8988T (cell line): Measurements from ENCODE around the gene LYSMD2.

ENCODE experiments used
- DNase-seq: peaks from one replicate; pipeline ENCODE4 v3.0.0; 2011

LYSMD2 gene

DNA sequence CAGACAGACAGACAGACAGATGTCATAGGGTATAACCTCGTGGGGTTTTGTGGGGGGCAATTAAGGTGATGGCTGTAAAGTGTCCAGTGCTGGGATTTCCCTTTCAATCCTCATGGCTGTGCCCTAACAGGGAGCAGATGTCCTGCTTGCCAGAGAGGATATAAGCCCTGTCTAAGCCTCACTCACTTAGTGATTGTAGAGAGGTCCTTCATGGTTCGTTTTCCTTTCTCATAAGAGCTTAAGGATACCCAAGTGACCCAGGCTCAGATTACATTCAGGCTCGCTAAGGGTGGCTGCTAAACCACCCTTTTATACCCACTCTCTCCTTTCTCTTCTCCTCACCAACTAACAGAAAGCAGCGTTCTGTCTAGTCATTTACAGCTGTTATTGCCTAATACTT, 19.2 kb downstream of the LYSMD2 start:
- no peak for DNase-seq

DNA sequence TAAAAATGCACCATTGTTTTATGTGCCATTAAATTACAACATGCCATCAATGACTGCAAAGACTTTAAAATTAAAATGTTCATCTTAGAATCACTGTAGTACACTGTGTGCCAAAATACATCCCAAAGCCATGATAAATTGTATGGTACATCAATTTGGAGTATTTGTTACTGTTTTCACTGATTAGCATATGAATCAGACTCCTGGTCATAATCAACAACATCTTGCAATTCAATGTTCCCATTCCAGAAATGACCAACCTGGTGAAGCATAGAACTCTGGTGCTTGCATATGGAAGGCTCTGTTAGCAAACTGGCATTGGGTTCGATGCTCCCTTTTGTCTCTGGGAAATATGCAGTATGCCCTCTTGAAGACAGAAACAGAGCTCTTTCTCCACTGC, 22.5 kb downstream of the LYSMD2 start:
- no peak for DNase-seq

DNA sequence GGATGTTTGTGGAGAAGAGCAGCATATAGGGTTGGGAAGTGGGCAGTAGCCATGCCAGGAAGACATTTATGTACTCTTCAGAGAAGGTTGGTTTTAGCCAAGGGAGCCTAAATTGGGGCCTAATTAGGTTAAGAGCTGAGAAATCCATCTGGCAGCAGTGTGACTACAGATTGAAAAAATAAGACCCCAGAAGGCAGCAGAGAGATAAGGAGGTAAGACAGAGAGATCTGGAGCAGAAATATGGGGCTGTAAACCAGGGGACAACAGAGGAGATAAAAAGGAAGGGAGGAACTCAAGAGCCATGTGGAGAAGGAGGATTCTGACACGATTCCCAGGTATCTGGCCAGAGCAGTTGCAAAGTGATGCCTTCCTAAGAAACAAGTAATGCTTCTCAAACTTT, 23.3 kb downstream of the LYSMD2 start:
- no peak for DNase-seq

DNA sequence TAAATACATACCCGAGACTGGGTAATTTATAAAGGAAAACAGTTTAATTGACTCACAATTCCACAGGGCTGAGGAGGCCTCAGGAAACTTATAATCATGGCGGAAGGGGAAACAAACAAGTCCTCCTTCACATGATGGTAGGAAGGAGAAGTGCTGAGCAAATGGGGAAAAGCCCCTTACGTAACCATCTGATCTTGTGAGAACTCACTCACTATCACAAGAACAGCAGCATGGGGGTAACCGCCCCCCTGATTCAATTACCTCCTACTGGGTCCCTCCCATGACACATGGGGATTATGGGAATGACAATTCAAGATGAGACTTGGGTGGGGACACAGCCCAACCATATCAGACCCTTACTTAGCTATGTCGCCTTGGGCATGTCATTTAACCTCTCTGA, 28.4 kb downstream of the LYSMD2 start:
- no peak for DNase-seq

DNA sequence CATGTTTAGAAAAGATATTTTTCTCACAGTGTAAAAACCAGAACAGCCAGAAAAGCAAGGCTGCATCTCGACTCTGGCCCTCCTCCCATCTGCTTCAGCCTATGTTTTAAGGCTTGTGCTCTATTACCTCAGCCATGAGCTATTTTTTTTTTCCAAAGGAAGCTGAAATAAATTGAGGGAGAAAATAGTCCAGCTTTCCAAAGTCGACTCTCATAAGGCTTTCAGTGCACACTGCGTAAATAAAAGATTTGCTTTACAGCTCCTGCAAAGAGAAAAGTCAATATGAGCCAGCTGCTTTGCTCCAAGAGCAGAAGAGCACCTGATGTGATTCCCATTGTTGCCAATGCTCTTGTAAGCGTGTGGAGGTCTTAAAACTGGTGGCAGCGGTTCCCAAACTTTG, 29.4 kb downstream of the LYSMD2 start:
- DNase-seq: no peak

DNA sequence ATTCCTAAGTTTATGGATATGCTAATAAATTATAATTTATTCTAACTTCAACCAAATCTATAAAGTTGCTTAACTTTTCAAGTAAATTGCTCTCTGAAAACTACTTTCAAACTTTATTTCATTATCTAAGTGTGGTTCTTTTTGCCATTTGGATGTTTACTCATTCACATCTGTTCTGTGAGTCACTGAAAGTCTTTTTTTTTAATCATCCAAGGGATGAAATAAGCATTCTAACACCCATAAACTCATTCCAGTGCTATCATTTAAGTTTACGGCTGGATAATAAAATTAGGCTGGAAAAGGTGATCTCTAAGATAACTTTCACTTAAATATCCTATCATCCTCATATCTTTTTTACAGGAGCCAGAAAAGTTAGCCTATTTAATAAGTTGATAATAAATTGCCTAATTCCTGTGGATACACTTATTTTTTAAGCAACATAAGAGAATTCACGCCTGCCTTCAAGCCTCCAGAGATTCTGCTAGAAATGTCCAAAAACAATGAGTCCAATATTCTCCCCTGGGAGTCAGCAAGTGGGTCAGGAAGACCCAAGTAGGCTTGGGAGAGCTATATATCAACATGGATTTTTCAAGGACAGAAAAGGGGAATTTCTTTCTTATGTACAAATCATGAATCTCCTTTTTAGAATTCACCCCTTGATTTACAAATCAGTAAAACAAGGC, 30.4 kb downstream of the LYSMD2 start:
- DNase-seq: no peak

DNA sequence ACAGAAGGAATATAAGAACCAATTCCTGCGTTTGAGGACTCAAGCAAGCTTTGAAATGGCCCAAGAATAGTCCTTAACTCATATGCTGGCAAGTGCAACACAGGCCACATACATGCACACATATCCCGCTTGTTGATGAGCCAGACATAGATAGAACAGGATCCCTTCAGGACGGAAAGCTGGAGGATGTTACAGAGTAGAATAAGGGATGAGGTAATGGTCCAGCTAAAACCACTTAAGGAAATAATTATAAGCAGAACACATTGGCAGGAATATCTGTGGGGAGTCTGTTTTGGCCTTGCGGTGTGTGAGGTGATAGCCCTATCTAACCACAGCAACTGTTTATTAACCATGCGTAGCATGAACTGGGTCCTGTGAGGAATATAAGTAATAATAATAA, 31.2 kb downstream of the LYSMD2 start:
- no peak for DNase-seq

DNA sequence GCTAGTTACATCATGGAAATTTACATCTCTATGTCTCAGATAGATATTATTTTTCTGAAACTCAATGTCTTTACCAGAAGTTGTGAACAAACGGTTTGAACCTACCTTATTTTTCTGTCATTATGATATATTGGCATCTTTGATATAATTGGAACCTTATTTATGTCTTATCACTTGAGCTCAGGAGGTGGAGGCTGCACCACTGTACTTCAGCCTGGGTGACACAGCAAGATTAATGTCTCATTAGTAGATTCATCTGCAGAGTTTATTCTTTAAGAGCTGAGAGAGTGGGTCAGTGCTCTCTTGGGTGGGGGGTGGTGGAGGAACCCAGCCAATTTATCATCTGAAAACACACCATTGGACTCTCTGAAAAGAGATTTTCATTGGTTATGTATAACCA, 34.7 kb downstream of the LYSMD2 start:
- DNase-seq: no peak

DNA sequence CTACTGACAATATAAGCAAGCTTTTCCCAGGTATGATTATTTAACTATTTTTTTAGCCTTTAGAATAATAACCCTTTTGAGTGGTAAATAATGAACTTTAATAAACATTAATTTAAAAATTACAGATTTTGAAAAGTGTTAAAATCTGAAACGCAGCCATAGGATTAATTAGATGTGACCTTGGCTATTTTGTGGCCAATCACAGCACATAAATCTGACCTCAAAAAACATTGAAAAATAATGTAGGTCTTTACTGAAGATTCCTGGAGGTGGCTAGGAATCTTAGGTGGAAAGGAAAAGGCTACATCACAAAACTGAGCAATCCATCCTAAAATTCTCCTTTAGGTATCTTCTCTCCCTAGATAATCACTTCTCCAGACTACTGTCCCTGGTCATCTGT, 38.1 kb downstream of the LYSMD2 start:
- no peak for DNase-seq

DNA sequence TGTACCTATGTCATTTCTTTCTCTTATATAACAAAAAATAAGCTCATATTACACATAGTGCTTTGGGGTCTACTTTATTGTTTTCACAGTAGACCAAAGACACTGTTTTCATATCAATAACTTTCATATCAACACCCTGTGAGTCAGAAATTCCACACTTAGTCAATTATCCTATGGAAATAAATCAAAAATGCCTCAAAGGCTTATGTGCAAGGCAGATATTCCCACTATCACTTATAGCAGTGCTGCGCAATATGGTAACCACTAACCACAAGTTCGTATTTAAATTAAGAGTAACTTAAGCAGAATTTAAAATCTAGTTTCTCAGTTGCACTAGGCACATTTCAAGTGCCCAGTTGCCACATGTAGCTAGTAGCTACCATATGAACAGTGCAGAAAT, 40.3 kb downstream of the LYSMD2 start:
- no peak for DNase-seq

DNA sequence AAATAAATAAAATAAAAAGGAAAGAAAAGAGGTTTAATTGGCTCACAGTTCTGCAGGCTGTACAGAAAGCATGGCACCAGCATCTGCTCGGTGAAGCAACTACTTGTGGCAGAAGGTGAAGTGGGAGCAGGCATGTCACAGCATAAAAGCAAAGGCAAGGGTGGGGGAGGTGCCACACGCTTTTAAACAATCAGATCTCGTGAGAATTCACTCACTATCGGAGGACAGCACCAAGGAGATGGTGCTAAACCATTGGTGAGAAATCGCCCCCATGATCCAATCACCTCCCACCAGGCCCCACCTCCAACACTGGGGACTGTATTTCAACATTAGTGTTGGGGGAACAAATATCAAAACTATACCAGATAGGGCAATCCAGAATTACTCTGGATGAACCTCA, 40.9 kb downstream of the LYSMD2 start:
- DNase-seq: no peak

DNA sequence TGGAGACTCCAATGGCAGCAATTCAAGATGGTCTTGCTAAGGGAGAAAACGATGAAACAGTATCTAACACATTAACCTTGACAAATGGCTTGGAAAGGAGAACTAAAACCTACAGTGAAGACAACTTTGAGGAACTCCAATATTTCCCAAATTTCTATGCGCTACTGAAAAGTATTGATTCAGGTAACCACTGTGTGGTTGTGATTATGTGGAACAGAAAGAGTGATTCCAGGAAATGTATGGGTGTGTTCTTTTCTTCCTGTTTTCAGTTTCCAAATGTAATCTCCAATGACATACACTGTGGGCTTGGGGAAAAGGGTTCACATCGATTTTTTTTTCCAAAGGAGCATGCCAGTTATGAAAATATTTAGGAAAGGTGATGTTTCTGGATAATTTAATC, 45.3 kb downstream of the LYSMD2 start:
- DNase-seq: no peak

DNA sequence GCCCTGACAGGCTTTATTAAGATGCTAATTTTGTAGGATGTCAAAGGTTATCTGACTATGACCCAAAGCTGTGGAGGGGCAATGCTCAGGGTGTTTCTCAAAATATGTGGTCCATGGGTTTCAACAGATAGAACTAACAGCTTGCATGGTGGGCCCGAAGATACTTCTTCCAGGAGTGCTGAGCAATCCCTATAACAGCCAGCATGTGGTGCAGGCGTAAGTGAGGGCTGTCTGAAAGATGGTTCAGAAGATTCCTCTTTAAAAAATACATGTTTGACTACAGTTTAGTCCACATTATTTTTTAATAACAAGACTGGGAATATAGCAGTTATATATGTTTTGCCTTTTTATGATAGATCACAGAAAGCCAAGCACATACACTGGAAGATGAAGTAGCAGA, 48.6 kb downstream of the LYSMD2 start:
- DNase-seq: no peak

DNA sequence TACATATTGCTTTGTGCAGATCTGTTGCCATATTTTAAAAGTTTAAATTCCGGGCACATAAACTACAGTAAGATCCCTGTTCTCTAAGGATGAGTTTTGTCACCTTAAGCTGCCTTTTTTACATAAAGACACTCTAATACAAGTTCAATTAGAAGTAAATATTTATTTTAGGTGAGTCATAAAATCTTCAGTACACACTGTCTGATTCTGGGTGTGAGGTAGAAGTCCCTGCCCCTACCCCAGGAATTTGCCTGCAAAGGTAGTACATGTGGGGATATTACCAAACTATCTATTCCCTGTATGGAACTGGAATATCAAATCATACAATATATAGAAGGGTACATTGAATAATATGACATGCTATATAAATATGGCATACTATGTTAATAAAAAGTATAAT, 49.9 kb downstream of the LYSMD2 start:
- no peak for DNase-seq

DNA sequence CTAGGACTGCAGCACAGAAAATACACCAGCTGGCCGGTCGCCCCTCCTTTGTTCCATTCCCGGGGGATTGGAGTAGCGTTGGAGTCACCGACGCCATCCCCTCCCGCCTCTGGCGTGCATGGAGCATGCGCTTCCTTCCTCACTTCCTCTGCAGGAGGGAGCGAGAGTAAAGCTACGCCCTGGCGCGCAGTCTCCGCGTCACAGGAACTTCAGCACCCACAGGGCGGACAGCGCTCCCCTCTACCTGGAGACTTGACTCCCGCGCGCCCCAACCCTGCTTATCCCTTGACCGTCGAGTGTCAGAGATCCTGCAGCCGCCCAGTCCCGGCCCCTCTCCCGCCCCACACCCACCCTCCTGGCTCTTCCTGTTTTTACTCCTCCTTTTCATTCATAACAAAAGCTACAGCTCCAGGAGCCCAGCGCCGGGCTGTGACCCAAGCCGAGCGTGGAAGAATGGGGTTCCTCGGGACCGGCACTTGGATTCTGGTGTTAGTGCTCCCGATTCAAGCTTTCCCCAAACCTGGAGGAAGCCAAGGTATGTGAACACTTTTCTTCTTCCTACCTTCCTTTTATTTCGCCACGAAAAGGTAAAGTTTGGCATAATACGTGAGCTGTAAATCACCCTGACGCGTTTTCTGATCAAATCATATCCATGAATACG, 56.0 kb downstream of the LYSMD2 start, which contains the start of gene SCG3:
Gene SCG3 (plus strand): TSS at position 201 of the 661 bp plus-strand sequence. CDS start 253 bp downstream, at position 454.
- no peak for DNase-seq

DNA sequence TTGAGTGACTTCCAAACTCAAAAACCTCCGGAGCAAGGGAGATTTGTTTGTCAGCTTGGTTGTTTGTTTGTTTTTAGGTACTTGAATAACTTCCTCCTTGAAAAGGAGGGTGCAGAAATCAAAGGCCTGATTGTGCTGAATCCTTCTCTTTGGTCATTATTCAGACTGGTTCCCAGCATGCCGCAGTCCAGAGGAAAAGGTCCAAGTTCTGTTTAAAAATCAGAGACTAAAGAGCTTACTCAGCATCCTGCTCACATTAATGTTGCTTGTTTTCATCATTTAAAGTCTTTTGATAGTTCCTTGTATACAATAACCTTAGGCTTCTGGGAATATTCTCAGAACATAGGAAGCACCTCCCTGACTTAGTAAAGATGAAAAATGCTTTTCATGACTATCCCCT, 57.1 kb downstream of the LYSMD2 start:
- DNase-seq: no peak

DNA sequence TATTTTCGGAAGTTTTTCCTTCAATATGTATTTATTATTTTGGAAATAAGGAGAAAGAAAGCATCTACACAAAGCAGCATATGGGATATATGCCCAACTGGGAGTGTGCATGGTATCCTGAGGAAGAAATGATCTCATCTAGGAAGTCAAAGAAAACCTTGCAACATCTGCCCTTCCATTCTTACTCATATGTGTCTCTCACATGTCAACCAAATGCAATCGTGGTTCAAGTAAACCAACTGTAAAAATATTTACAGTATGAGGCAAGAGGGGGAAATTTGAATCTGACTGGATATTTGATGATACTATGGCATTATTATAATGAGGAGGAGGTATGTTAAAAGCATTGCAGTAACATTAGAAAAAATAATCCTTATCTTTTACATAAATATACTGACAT, 59.4 kb downstream of the LYSMD2 start:
- no peak for DNase-seq

DNA sequence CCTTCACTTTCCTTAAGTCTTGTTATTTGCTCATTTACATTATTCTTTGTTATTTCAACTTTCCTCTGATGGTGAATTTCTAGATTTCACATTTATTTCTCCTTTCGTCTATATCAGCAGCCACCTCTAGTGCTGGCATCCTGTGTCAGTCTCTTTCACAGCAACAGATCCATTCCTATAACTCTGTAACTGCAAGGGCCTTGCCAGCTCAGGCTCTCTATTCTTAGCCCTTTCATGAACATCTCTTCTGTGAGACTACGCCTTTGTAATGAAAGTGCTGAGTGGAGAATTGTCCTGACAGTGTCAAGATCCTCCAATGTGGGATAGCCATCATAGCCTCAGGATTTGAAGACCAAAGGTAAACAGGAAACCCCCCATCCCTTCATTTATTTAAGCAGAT, 60.0 kb downstream of the LYSMD2 start:
- DNase-seq: no peak

DNA sequence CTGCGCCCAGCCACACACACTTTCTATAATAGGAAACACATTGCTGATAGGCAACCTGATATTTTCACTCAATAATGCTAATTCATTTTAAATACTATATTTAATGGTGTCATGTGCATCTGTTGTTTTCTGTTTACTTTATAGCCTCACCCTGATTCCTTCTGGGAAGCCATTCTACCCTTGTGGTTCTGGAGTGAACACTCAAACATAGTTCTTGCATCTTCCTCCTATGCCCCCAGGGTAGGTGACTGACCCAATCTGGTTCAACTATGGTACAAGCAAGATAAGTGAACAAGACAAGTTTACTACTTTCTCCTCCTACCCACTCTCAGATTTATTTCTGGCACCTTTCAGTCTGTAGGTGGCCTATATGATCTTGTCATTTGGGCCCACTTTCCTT, 60.4 kb downstream of the LYSMD2 start:
- DNase-seq: no peak

DNA sequence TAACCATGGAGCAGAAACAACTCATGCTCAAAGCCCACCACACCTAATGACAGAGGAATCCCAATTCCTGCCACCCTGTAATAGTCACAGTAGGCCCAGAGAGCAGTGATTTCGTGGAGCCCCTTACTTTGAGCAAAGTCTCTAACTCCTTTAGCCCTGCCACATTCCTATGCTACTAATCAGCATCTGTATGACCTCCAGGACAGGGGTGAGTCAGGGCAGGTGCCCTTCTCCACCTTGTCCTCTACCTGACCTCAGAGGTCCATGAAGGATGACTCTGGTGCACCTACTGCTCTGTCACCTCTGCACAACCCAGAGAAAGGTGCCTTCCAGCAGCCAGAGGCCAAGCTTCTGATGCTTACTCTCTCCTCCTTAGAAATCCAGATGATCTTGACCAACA, 62.2 kb downstream of the LYSMD2 start:
- no peak for DNase-seq
